Subcutaneous abdominal adipose tissue (tissue), 5 donors: Measurements from ENCODE around the gene RAB3GAP2.

Source experiments
- H3K27ac ChIP-seq: one replicate; pipeline ENCODE4 v1.7.0; 2013; ENCODE audit warnings: low read depth, mild to moderate bottlenecking, inconsistent platforms, low read length, moderate library complexity
- H3K27me3 ChIP-seq, 5 donors: one replicate each; pipeline ENCODE4 v1.7.0; 2013; ENCODE audit warnings: low read length in 5 of 5, inconsistent platforms in 1 of 5; ENCODE audit not compliant: control insufficient read depth in 5 of 5, insufficient read depth in 4 of 5
- H3K36me3 ChIP-seq, 5 donors: one replicate each; pipeline ENCODE4 v1.7.0; 2013; ENCODE audit warnings: low read length in 5 of 5; ENCODE audit not compliant: control insufficient read depth in 5 of 5, insufficient read depth in 5 of 5
- H3K4me1 ChIP-seq, 5 donors: one replicate each; pipeline ENCODE4 v1.7.0; 2013; ENCODE audit warnings: low read length in 5 of 5, mild to moderate bottlenecking in 3 of 5, moderate library complexity in 1 of 5; ENCODE audit not compliant: control insufficient read depth in 5 of 5, insufficient read depth in 5 of 5
- H3K4me3 ChIP-seq, 5 donors: one replicate each; pipeline ENCODE4 v1.7.0; 2013; ENCODE audit warnings: low read length in 5 of 5, low read depth in 1 of 5
- H3K9ac ChIP-seq, 5 donors: one replicate each; pipeline ENCODE4 v1.7.0; 2013; ENCODE audit warnings: low read length in 5 of 5, mild to moderate bottlenecking in 4 of 5, moderate library complexity in 3 of 5
- H3K9me3 ChIP-seq, 5 donors: one replicate each; pipeline ENCODE4 v1.7.0; 2013; ENCODE audit warnings: low read length in 5 of 5; ENCODE audit not compliant: control insufficient read depth in 5 of 5
- donor health status: healthy.
- donor health status: healthy.
- donor health status: healthy.
- donor health status: healthy.
- donor health status: healthy.

RAB3GAP2 gene

DNA sequence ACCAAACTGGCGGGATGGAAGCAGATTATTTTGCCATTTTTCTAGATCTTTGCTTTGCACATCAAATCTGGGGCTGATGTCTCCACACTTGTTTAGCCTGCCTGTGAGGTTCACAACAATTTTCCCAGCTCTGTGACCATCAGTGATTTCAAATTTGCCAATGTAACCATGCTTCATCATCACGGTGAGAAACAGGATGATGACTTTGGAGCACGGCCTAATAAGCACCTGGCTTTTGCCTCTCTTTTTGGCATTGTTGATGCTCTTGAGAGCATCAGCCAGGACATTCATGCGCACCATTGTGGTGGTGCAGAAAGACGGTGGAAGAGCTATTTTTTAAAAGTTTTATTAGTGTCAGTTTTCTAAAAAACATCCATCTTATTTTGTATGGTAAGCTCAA is 128.2 kb downstream of the RAB3GAP2 start:
- peaks cover 34 to 57% (median 48%) of the 10 kb centered on the region in 5 donors for H3K36me3 ChIP-seq
- H3K27me3 ChIP-seq = no peaks in the 10 kb centered on the region
- no peak overlapping the region for H3K27ac ChIP-seq
- no peaks in the 10 kb centered on the region for H3K9me3 ChIP-seq
- no peak overlapping the region for H3K9ac ChIP-seq
- H3K4me3 ChIP-seq = no peak overlapping the region
- peaks cover 0 to 1% (median 0%) of the 10 kb centered on the region in 5 donors for H3K4me1 ChIP-seq

DNA sequence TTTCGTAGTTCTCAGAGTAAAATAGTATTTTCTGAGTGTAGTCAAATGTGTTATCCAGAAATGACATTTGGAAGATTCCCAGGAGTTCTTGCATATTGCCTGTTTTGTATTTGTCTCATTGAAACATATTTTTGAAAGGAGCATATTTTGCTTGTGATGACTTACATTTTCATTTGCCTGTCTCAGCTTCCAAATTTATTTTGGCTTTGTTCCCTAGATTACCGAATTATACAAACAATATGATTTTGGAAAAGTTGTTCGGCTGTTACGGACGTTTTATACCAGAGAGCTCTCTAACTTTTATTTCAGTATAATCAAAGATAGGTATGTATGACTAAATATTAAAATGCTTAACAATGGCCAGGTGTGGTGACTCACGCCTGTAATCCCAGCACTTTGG is 132.3 kb downstream of the RAB3GAP2 start:
- Histone ChIP-seq H3K27me3 (no peaks in the 10 kb centered on the region), H3K36me3 (peaks cover 30 to 60% (median 44%) of the 10 kb centered on the region in 5 donors), H3K4me1 (peaks cover 0 to 9% (median 0%) of the 10 kb centered on the region in 5 donors), H3K27ac (no peak overlapping the region), H3K4me3 (no peak overlapping the region), H3K9ac (peak overlapping the region in 1 of 5 donors; percentile 30), H3K9me3 (no peaks in the 10 kb centered on the region)

DNA sequence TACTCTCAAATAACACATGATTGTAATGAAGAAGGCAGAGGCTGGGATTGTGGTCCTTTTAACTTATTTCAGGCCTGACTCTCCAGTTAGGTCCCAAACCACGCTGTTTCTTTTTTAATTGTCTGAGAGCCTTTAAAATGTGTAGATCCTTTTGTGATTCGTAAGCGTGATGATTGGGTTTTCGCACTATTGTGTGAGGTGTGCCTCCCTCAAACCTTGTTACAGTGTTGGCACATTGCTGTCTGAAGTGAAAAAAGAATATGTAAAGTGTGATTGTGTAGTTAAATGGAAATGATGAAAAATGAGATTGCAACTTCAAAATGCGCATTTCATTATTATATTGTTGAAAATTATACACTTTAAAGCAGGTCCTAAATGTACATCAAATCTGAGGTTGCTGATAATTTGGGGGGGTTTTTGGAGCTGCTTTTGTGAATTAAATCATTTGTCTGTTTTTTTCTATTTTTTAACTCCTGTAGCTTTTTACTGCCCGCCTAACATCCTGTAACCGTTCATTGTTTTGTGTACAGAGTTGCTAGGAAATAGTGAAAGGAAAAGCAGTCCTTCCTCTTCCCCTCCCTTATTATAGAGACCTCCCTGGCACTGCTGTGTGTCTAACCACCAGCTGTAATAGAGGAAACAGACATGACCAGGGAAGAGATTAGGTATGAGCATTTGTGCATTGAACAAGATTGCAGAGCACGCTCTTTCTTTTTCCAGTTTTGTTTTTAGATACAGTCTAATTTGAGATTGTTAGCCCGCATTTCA is 135.1 kb downstream of the RAB3GAP2 start:
- Histone ChIP-seq H3K4me1 (peaks cover 0 to 9% (median 0%) of the 10 kb centered on the region in 5 donors), H3K27ac (peak overlapping the region; percentile 38), H3K27me3 (no peaks in the 10 kb centered on the region), H3K36me3 (peaks cover 34 to 72% (median 47%) of the 10 kb centered on the region in 5 donors), H3K4me3 (peak overlapping the region in 4 of 5 donors; percentile 28 to 51 (median 42)), H3K9ac (peak overlapping the region in 1 of 5 donors; percentile 25), H3K9me3 (no peaks in the 10 kb centered on the region)

DNA sequence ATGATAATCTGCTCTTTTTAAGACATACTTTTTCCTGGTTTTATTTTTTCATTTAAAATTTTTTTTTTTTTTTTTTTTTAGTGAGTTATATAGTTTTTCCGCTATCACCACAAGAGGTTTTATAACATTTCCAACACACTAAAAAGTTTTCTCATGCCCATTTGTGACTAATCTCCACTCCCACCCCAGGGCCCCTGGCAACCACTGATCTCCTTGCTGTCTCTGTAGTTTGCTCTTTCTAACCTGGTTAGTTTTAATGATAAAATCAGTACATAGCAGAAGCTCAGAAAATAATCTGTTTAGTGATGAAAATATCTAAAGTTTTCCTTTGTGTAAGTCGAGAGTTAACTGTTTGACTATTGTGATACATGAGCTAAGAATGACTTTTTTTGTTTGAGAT is 136.5 kb downstream of the RAB3GAP2 start:
- Histone ChIP-seq H3K36me3 (peaks cover 26 to 60% (median 36%) of the 10 kb centered on the region in 5 donors), H3K4me3 (no peak overlapping the region), H3K27me3 (no peaks in the 10 kb centered on the region), H3K27ac (no peak overlapping the region), H3K4me1 (peaks cover 0 to 9% (median 0%) of the 10 kb centered on the region in 5 donors), H3K9ac (no peak overlapping the region), H3K9me3 (no peaks in the 10 kb centered on the region)

DNA sequence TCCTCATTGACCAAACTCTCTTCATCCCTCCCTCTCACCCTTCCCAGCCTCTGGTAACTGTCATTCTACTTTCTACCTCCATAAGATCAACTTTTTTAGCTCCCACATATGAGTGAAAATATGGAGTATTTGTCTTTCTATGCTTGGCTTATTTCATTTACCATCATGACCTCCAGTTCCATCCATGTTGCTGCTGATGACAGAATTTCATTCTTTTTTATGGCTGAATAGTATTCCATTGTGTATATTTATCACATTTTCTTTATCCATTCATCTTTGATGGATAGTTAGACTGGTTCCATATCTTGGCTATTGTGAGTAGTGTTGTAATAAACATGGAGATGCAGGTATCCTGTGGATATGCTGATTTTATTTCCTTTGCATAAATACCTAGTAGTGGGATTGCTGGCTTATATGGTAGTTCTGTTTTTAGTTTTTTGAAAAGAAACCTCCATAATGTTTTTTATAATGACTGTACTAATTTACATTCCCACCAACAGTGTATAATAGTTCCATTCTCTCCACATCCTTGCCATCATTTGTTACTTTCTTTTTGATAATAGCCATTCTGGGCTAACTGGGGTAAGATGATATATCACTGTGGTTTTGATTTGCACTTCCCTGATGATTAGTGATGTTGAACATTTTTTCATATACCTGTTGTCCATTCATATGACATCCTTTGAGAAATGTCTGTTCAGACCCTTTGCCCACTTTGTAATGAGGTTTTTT is 142.6 kb downstream of the RAB3GAP2 start:
- H3K4me1 ChIP-seq = no peaks in the 10 kb centered on the region
- H3K4me3 ChIP-seq = no peak overlapping the region
- H3K9me3 ChIP-seq = no peaks in the 10 kb centered on the region
- H3K27ac ChIP-seq = no peak overlapping the region
- no peaks in the 10 kb centered on the region for H3K27me3 ChIP-seq
- no peak overlapping the region for H3K9ac ChIP-seq
- H3K36me3 ChIP-seq = peaks cover 20 to 50% (median 39%) of the 10 kb centered on the region in 5 donors

DNA sequence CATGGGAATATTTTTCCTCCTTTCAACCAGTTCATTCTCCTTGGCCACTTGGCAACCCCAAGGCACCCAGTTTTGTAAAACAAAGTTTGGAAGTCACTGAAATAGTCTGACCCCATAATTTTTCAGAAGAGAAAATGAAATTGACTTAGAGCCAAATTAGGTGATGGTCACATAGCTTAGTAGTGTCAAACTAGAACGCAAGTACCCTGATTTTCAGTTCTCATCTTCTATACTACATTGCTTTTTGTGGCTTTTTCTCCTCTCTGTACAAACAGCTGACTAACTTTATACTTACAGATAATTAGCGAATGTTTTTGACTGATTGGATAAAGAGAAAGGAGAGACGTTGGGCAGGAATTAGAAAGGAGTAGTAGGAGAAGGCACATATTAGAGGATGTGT is 145.2 kb downstream of the RAB3GAP2 start:
- peaks cover 0 to 3% (median 0%) of the 10 kb centered on the region in 5 donors for H3K4me1 ChIP-seq
- no peak overlapping the region for H3K9ac ChIP-seq
- no peaks in the 10 kb centered on the region for H3K9me3 ChIP-seq
- H3K27ac ChIP-seq = no peak overlapping the region
- peaks cover 12 to 36% (median 23%) of the 10 kb centered on the region in 5 donors for H3K36me3 ChIP-seq
- no peaks in the 10 kb centered on the region for H3K27me3 ChIP-seq
- H3K4me3 ChIP-seq = no peak overlapping the region

DNA sequence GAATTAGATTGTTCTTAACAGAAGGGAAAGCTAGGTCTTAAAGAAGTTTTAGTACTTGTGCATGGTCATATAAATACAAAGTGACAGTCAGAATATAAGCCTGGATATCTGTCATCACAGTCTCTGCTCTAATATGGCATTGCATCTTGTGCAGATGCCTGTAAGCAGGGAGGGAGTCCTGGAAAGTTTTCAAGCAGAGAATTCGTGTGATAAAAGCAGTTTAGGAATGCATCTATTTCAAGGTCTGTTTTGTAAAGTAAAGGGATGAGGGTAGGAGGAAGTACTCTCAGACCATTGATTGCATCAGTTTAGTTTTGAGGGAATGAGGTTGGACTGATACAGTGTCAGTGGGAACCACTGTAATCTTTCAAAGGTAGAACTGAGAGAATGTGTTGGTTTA is 147.7 kb downstream of the RAB3GAP2 start:
- Histone ChIP-seq H3K36me3 (peaks cover 12 to 25% (median 19%) of the 10 kb centered on the region in 5 donors), H3K27me3 (no peaks in the 10 kb centered on the region), H3K4me1 (peaks cover 0 to 6% (median 3%) of the 10 kb centered on the region in 5 donors), H3K9me3 (no peaks in the 10 kb centered on the region), H3K9ac (no peak overlapping the region), H3K4me3 (no peak overlapping the region), H3K27ac (no peak overlapping the region)

DNA sequence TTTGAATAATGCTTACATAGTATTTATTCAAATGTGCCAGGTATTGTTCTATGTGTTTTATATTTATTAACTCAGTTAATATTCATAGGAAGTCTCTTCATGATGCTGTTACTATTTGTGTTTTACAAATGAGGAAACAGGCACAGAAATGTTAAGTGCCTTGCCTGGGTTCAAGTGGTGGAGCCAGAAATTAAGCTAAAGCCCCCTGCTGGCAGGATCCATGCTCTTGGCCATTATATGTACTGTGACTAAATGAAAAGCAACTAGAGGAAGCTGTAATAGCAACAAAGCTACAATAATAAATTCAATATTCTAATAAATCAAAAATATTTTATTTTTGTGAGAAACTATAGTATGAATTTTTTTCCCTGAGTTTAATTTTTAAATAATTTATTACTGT is 148.4 kb downstream of the RAB3GAP2 start:
- Histone ChIP-seq H3K4me1 (peaks cover 0 to 9% (median 6%) of the 10 kb centered on the region in 5 donors), H3K27ac (no peak overlapping the region), H3K9me3 (no peaks in the 10 kb centered on the region), H3K4me3 (no peak overlapping the region), H3K9ac (no peak overlapping the region), H3K27me3 (no peaks in the 10 kb centered on the region), H3K36me3 (peaks cover 12 to 24% (median 17%) of the 10 kb centered on the region in 5 donors)

DNA sequence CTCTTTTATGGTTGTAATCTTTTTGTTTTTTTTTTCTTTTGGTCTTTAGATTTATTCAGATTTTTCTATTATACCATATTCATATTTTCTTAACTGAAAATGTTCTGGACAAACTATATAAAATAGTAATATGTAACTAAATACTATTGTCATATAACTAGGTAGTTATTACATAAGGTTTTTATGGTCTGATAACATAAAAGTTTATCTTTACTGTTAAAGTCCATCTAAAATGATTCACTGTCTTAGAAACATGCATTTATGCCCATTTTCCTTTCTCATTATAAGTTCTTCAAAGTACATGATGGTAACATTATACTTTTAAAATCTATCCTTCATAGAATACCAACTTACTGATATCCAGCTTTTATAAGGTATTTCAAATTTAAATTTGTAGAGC is 149.2 kb downstream of the RAB3GAP2 start:
- no peaks in the 10 kb centered on the region for H3K9me3 ChIP-seq
- no peak overlapping the region for H3K4me3 ChIP-seq
- H3K27ac ChIP-seq = no peak overlapping the region
- H3K9ac ChIP-seq = no peak overlapping the region
- H3K27me3 ChIP-seq = no peaks in the 10 kb centered on the region
- H3K4me1 ChIP-seq = peaks cover 0 to 13% (median 9%) of the 10 kb centered on the region in 5 donors
- H3K36me3 ChIP-seq = peaks cover 8 to 18% (median 9%) of the 10 kb centered on the region in 5 donors
